Naive thymus-derived CD4-positive, alpha-beta T cell (primary cell): Measurements from ENCODE around the gene STK39. TPM values are rescaled to one million over a fixed set of nuclear protein-coding genes. Genes with fewer than 3 reads are reported as not detected.

ENCODE experiments used
- ATAC-seq: fragments of 150-1000 bp; cut with Tn5 transposase; 2 replicates; pipeline ENCODE4 v1.10.0; 2021; ENCODE audit warnings: mild to moderate bottlenecking, moderate library complexity
- CTCF ChIA-PET: fragments of 350-600 bp; sonication (Branson Sonifier 250); formaldehyde crosslinking; loops from one replicate; lab custom pipeline; 2021; ENCODE audit warnings: antibody characterized with exemption; lab: Charles Lee
- POLR2A ChIA-PET: fragments of 350-600 bp; sonication (Branson Sonifier 250); formaldehyde crosslinking; loops from one replicate; lab custom pipeline; 2021; ENCODE audit warnings: antibody characterized with exemption, inconsistent platforms; lab: Charles Lee
- DNase-seq, 9 donors: peaks; one replicate each; pipeline versions ENCODE4 v3.0.0 to v3.0.0-alpha.2; 2020 to 2022; ENCODE audit warnings: mixed read lengths in 1 of 9
- H3K27ac ChIP-seq: one replicate; pipeline ENCODE4 v1.7.0; 2013; ENCODE audit warnings: mild to moderate bottlenecking, low read depth, low read length, moderate library complexity
- H3K27me3 ChIP-seq, 2 donors: one replicate each; pipeline ENCODE4 v1.7.0; 2013; ENCODE audit warnings: low read length in 2 of 2, mild to moderate bottlenecking in 2 of 2, moderate library complexity in 2 of 2; ENCODE audit not compliant: control insufficient read depth in 2 of 2, insufficient read depth in 2 of 2
- H3K36me3 ChIP-seq, 3 experiments: 1 replicate in 2 of 3; 2 replicates in 1 of 3; pipeline ENCODE4 v1.7.0; 2013; ENCODE audit warnings: low read length in 3 of 3, mild to moderate bottlenecking in 3 of 3, moderate library complexity in 1 of 3; ENCODE audit not compliant: insufficient read depth in 3 of 3, control insufficient read depth in 2 of 3
- H3K4me1 ChIP-seq, 2 donors: one replicate each; pipeline ENCODE4 v1.7.0; 2013; ENCODE audit warnings: low read length in 2 of 2, mild to moderate bottlenecking in 2 of 2, moderate library complexity in 1 of 2; ENCODE audit not compliant: control insufficient read depth in 2 of 2, insufficient read depth in 2 of 2
- H3K4me3 ChIP-seq: 2 replicates; pipeline ENCODE4 v1.7.0; 2013; ENCODE audit warnings: mild to moderate bottlenecking, low read length
- H3K9me3 ChIP-seq, 3 experiments: 1 replicate in 2 of 3; 2 replicates in 1 of 3; pipeline ENCODE4 v1.7.0; 2013; ENCODE audit warnings: low read length in 3 of 3; ENCODE audit not compliant: control insufficient read depth in 2 of 3
- H3K27ac Mint-ChIP-seq, 9 donors: one replicate each; pipeline ENCODE4 v1.8.0; 2020 to 2022; ENCODE audit warnings: mixed read lengths in 9 of 9, mild to moderate bottlenecking in 8 of 9, moderate library complexity in 5 of 9, inconsistent platforms in 2 of 9
- H3K27me3 Mint-ChIP-seq, 5 donors: one replicate each; pipeline ENCODE4 v1.8.0; 2021 to 2022; ENCODE audit warnings: mixed read lengths in 5 of 5, mild to moderate bottlenecking in 1 of 5
- H3K36me3 Mint-ChIP-seq, 5 donors: one replicate each; pipeline ENCODE4 v1.8.0; 2020 to 2022; ENCODE audit warnings: mixed read lengths in 5 of 5, mild to moderate bottlenecking in 3 of 5, inconsistent platforms in 1 of 5
- H3K4me1 Mint-ChIP-seq, 7 donors: one replicate each; pipeline ENCODE4 v1.8.0; 2020 to 2022; ENCODE audit warnings: mixed read lengths in 7 of 7, mild to moderate bottlenecking in 3 of 7, inconsistent platforms in 1 of 7
- H3K4me3 Mint-ChIP-seq, 10 donors: one replicate each; pipeline ENCODE4 v1.8.0; 2020 to 2022; ENCODE audit warnings: mild to moderate bottlenecking in 10 of 10, mixed read lengths in 10 of 10, moderate library complexity in 6 of 10, inconsistent platforms in 2 of 10
- H3K9me3 Mint-ChIP-seq, 11 donors: one replicate each; pipeline ENCODE4 v1.8.0; 2020 to 2022; ENCODE audit warnings: mixed read lengths in 11 of 11, mild to moderate bottlenecking in 4 of 11, inconsistent platforms in 1 of 11, moderate library complexity in 1 of 11
- intact Hi-C, 2 donors: fragments of 100-400 bp; cut with micrococcal nuclease; formaldehyde crosslinking; loops; one replicate each; pipeline ENCODE4 v1.15.1; 2023
- polyA plus RNA-seq, 2 donors: library from polyadenylated mRNA; unstranded; fragments of 300-500 nt; fragmentation: Illumina TruSeq; gene quantifications; one replicate each; pipeline ENCODE4 v1.2.3, GENCODE V29; 2021
- total RNA-seq, 6 experiments: library from RNA in 5 of 6; stranded (reverse) in 5 of 6; gene quantifications; 1 replicate in 5 of 6; 2 replicates in 1 of 6; pipeline ENCODE4 v1.2.3 and lab custom pipeline; 2021 to 2026

Gene STK39
- total and polyA plus RNA-seq, 7 experiments from 2014 or later: 2.7 to 33.9 (median 16.9) TPM

GRCh38 chr2:168182550-168183249 is 64.7 kb downstream of the STK39 start:
- Histone ChIP-seq H3K27ac (no peak overlapping the region), H3K9me3 (no peaks in the 10 kb centered on the region), H3K4me3 (no peak overlapping the region), H3K27me3 (no peaks in the 10 kb centered on the region), H3K4me1 (peaks cover 7 to 11% of the 10 kb centered on the region in 2 donors), H3K36me3 (peaks cover 0 to 4% (median 0%) of the 10 kb centered on the region in 3 experiments)
- Mint-ChIP-seq H3K27ac (peak overlapping the region in 1 of 9 donors; percentile 23), H3K27me3 (no peaks in the 10 kb centered on the region), H3K4me1 (peaks cover 31 to 68% (median 56%) of the 10 kb centered on the region in 7 donors), H3K9me3 (no peaks in the 10 kb centered on the region), H3K36me3 (peaks cover 0 to 33% (median 27%) of the 10 kb centered on the region in 5 donors), H3K4me3 (no peak overlapping the region)
- ChIA-PET POLR2A (no interaction called here), CTCF (interaction anchor here (0.7 kb wide), 1 partner anchor 14 kb away, joined by 3 read pairs; no protein-coding TSS in a partner anchor)
- ATAC-seq (no peak), DNase-seq (no peak)
- intact Hi-C loops: loop anchor here in 1 of 2 donors (2.0 kb wide), 1 partner anchor 16 kb away; no protein-coding TSS in a partner anchor

DNA sequence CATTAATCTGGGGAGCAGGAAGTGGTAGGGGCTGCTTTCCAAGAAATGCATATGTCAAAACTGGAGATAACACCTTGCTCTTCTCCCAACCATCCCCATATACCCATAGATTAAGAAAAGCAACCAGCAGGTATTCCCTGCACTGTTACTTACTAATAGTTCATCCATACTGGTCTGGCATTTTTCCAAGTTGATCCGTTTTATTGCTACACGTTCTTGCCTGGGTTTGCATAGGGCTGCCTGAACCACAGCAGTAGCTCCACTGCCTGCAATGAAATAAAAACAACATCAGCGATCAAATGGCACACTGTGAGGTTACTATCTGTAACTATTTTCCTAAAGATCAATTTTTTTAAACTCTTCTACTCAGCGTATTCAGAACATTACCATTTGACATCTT is 65.6 kb downstream of the STK39 start:
- H3K4me1 Mint-ChIP-seq: peaks cover 39 to 76% (median 61%) of the 10 kb centered on the region in 7 donors
- Histone ChIP-seq H3K27me3 (no peaks in the 10 kb centered on the region), H3K9me3 (no peaks in the 10 kb centered on the region), H3K4me3 (no peak overlapping the region), H3K36me3 (peaks cover 0 to 4% (median 0%) of the 10 kb centered on the region in 3 experiments), H3K4me1 (peaks cover 8 to 15% of the 10 kb centered on the region in 2 donors), H3K27ac (no peak overlapping the region)
- no peaks in the 10 kb centered on the region for H3K27me3 Mint-ChIP-seq
- no peaks in the 10 kb centered on the region for H3K9me3 Mint-ChIP-seq
- no peak for ATAC-seq
- intact Hi-C loops: loop anchor here in 1 of 2 donors (2.0 kb wide), 1 partner anchor 15 kb away; no protein-coding TSS in a partner anchor
- H3K27ac Mint-ChIP-seq: no peak overlapping the region
- peak overlapping the region in 1 of 10 donors; percentile 31 for H3K4me3 Mint-ChIP-seq
- H3K36me3 Mint-ChIP-seq: peaks cover 0 to 36% (median 27%) of the 10 kb centered on the region in 5 donors
- ChIA-PET POLR2A (no interaction called here), CTCF (interaction anchor here (0.9 kb wide), 1 partner anchor 51 kb away, joined by 3 read pairs; no protein-coding TSS in a partner anchor)
- no peak for DNase-seq

GRCh38 chr2:168180914-168181313 is 66.5 kb downstream of the STK39 start:
- no peak overlapping the region for H3K4me3 ChIP-seq
- POLR2A ChIA-PET: no interaction called here
- H3K27ac Mint-ChIP-seq: no peak overlapping the region
- intact Hi-C loops: no loop called here
- no peaks in the 10 kb centered on the region for H3K9me3 ChIP-seq
- H3K9me3 Mint-ChIP-seq: no peaks in the 10 kb centered on the region
- H3K4me3 Mint-ChIP-seq: no peak overlapping the region
- peaks cover 0 to 4% (median 0%) of the 10 kb centered on the region in 3 experiments for H3K36me3 ChIP-seq
- H3K36me3 Mint-ChIP-seq: peaks cover 0 to 36% (median 27%) of the 10 kb centered on the region in 5 donors
- ATAC-seq: no peak
- no peak overlapping the region for H3K27ac ChIP-seq
- no peak for DNase-seq
- H3K27me3 Mint-ChIP-seq: no peaks in the 10 kb centered on the region
- no peaks in the 10 kb centered on the region for H3K27me3 ChIP-seq
- H3K4me1 Mint-ChIP-seq: peaks cover 40 to 76% (median 60%) of the 10 kb centered on the region in 7 donors
- CTCF ChIA-PET: interaction anchor here (0.9 kb wide), 1 partner anchor 50 kb away, joined by 3 read pairs; no protein-coding TSS in a partner anchor
- peaks cover 10 to 18% of the 10 kb centered on the region in 2 donors for H3K4me1 ChIP-seq

DNA sequence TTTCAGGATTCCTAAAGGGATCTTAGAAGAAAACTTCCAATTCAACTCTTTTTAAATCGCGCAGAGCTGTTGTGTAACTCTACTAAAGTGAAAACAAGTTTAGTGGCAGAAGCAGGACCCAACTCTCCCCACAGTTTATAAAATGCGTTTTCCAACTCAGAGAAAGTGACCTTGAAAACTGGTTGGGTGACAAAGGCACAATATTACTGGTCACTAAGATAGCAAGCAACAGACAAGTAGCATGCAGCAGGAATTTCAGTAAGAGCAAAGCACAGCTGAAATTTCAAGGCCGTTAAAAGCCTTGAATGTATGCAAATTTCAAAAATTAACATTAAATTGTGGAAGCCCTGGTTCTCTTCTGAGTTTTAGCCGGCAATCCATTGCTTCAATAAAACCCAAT is 66.9 kb downstream of the STK39 start:
- ChIA-PET CTCF (no interaction called here), POLR2A (no interaction called here)
- ATAC-seq: no peak
- Histone ChIP-seq H3K9me3 (no peaks in the 10 kb centered on the region), H3K27me3 (no peaks in the 10 kb centered on the region), H3K4me1 (peaks cover 8 to 18% of the 10 kb centered on the region in 2 donors), H3K27ac (no peak overlapping the region), H3K36me3 (peaks cover 0 to 4% (median 0%) of the 10 kb centered on the region in 3 experiments), H3K4me3 (no peak overlapping the region)
- DNase-seq: no peak
- Mint-ChIP-seq H3K27me3 (no peaks in the 10 kb centered on the region), H3K4me3 (no peak overlapping the region), H3K4me1 (peaks cover 38 to 76% (median 59%) of the 10 kb centered on the region in 7 donors), H3K9me3 (no peaks in the 10 kb centered on the region), H3K36me3 (peaks cover 0 to 36% (median 27%) of the 10 kb centered on the region in 5 donors), H3K27ac (peak overlapping the region in 1 of 9 donors; percentile 33)
- intact Hi-C loops: no loop called here

DNA sequence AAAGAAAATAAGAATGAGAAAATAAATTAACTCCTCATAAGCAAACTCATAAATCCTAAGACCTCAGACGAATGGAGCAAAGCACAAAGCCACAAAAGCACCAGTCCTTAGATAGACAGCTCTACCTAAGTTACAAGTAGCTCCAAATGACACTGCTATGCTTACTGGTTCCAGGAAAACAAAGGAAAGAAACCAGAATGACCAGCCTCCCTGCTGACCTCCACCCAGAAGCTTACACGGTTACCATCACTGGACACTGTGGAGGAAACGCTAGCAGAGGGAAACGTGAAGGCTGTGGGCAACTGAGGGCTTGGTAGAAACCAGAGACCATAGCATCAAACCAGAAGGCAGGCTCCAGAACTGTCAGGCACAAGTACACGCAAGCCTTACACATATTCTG is 67.8 kb downstream of the STK39 start:
- intact Hi-C loops: no loop called here
- Histone ChIP-seq H3K27me3 (no peaks in the 10 kb centered on the region), H3K4me3 (no peak overlapping the region), H3K27ac (no peak overlapping the region), H3K36me3 (peaks cover 0 to 4% (median 0%) of the 10 kb centered on the region in 3 experiments), H3K4me1 (peaks cover 11 to 22% of the 10 kb centered on the region in 2 donors), H3K9me3 (no peaks in the 10 kb centered on the region)
- POLR2A ChIA-PET: no interaction called here
- Mint-ChIP-seq H3K4me1 (peaks cover 43 to 76% (median 57%) of the 10 kb centered on the region in 7 donors), H3K27ac (no peak overlapping the region), H3K4me3 (no peak overlapping the region), H3K36me3 (peaks cover 0 to 36% (median 31%) of the 10 kb centered on the region in 5 donors), H3K9me3 (no peaks in the 10 kb centered on the region), H3K27me3 (no peaks in the 10 kb centered on the region)
- no peak for DNase-seq
- CTCF ChIA-PET: no interaction called here
- no peak for ATAC-seq

DNA sequence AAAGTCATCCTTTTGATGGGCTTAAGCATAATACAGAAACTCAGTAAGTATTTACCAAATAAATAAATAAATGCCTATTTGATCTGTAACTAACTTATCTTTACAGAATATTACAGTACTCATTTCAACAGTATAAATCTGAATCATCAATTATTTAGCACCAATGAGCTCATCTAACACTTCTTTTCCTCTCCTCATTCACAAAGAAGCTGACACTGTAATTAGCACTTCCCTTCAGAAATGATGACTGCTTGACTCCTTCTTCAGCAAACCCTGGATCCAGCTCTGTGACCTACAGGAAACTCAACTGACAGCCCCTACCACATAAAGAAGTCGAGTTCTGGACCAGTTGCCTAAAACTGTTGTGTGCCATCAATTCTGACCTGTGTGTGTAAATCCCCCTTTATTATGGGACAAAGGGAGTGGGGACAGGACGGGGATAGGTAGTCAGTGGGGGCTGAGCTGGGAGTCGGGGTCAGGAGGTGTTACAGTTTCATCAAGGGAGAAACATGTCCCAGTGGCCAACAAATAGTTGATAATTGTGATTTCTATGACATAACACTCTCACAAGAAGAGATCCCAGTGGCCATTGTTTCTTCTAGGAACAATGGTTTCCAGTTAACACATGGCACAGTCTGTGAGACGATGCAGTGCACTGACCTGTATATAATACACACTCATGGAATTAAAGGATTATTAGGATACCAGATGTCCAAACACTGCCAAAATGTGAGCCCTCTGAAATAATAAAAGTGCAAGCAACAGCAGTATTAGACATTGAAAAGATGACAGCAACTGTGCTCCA is 68.7 kb downstream of the STK39 start:
- no peak overlapping the region for H3K27ac Mint-ChIP-seq
- no peak for ATAC-seq
- no peak overlapping the region for H3K4me3 ChIP-seq
- peaks cover 0 to 4% (median 0%) of the 10 kb centered on the region in 3 experiments for H3K36me3 ChIP-seq
- ChIA-PET POLR2A (interaction anchor here (0.7 kb wide), 1 partner anchor 1506 kb away, joined by 3 read pairs; no protein-coding TSS in a partner anchor), CTCF (no interaction called here)
- intact Hi-C loops: no loop called here
- no peaks in the 10 kb centered on the region for H3K27me3 Mint-ChIP-seq
- H3K4me3 Mint-ChIP-seq: peak overlapping the region in 1 of 10 donors; percentile 4
- peaks cover 0 to 43% (median 33%) of the 10 kb centered on the region in 5 donors for H3K36me3 Mint-ChIP-seq
- no peak overlapping the region for H3K27ac ChIP-seq
- peaks cover 43 to 76% (median 56%) of the 10 kb centered on the region in 7 donors for H3K4me1 Mint-ChIP-seq
- no peak for DNase-seq
- no peaks in the 10 kb centered on the region for H3K9me3 Mint-ChIP-seq
- no peaks in the 10 kb centered on the region for H3K9me3 ChIP-seq
- H3K4me1 ChIP-seq: peaks cover 13 to 27% of the 10 kb centered on the region in 2 donors
- H3K27me3 ChIP-seq: no peaks in the 10 kb centered on the region
